HEK293 (cell line): ENCODE data around the gene KYAT1.
"Not testable (repeated sequence)": the region's sequence is repeated elsewhere in the genome, so short reads cannot be mapped to it uniquely, and the experiment has no call there.

Experiments used
- ZNF664 ChIP-seq: fragments of 450-650 bp; formaldehyde crosslinking; IDR thresholded peaks from 2 replicates; pipeline ENCODE4 v1.5.1; 2016; ENCODE audit warnings: missing biosample characterization, missing genetic modification characterization
- ZNF830 ChIP-seq: fragments of 450-650 bp; IDR thresholded peaks from 2 replicates; pipeline ENCODE4 v1.5.0; 2018; ENCODE audit warnings: missing biosample characterization, missing genetic modification characterization, low read depth, mild to moderate bottlenecking, moderate library complexity
- TF ChIP-seq, protein P1 (sequence below): fragments of 450-650 bp; formaldehyde crosslinking; IDR thresholded peaks from 2 replicates; pipeline ENCODE4 v1.5.1; 2016; ENCODE audit warnings: missing biosample characterization, missing genetic modification characterization
- TF ChIP-seq, protein P2 (sequence below): fragments of 450-650 bp; formaldehyde crosslinking; IDR thresholded peaks from 2 replicates; pipeline ENCODE4 v1.5.1; 2016; ENCODE audit warnings: missing biosample characterization, missing genetic modification characterization

DNA sequence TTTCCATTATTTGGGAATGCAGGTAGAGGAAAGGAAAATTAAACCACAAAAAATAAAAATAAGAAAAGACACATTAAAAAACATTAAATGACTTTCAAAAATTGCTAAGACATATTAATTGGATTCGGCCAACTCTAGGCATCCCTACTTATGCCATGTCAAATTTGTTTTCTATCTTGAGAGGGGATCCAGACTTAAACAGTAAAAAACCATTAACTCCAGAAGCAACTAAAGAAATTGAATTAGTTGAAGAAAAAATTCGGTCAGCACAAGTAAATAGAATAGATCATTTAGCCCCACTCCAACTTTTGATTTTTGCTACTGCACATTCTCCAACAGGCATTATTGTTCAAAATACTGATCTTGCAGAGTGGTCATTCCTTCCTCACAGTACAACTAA is 29.1 kb downstream of the KYAT1 start:
- TF ChIP-seq, protein P1, sequence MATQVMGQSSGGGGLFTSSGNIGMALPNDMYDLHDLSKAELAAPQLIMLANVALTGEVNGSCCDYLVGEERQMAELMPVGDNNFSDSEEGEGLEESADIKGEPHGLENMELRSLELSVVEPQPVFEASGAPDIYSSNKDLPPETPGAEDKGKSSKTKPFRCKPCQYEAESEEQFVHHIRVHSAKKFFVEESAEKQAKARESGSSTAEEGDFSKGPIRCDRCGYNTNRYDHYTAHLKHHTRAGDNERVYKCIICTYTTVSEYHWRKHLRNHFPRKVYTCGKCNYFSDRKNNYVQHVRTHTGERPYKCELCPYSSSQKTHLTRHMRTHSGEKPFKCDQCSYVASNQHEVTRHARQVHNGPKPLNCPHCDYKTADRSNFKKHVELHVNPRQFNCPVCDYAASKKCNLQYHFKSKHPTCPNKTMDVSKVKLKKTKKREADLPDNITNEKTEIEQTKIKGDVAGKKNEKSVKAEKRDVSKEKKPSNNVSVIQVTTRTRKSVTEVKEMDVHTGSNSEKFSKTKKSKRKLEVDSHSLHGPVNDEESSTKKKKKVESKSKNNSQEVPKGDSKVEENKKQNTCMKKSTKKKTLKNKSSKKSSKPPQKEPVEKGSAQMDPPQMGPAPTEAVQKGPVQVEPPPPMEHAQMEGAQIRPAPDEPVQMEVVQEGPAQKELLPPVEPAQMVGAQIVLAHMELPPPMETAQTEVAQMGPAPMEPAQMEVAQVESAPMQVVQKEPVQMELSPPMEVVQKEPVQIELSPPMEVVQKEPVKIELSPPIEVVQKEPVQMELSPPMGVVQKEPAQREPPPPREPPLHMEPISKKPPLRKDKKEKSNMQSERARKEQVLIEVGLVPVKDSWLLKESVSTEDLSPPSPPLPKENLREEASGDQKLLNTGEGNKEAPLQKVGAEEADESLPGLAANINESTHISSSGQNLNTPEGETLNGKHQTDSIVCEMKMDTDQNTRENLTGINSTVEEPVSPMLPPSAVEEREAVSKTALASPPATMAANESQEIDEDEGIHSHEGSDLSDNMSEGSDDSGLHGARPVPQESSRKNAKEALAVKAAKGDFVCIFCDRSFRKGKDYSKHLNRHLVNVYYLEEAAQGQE = not testable (repeated sequence)
- not testable (repeated sequence) for TF ChIP-seq ZNF830, ZNF664 (tag by site-specific recombination)
- TF ChIP-seq, protein P2, sequence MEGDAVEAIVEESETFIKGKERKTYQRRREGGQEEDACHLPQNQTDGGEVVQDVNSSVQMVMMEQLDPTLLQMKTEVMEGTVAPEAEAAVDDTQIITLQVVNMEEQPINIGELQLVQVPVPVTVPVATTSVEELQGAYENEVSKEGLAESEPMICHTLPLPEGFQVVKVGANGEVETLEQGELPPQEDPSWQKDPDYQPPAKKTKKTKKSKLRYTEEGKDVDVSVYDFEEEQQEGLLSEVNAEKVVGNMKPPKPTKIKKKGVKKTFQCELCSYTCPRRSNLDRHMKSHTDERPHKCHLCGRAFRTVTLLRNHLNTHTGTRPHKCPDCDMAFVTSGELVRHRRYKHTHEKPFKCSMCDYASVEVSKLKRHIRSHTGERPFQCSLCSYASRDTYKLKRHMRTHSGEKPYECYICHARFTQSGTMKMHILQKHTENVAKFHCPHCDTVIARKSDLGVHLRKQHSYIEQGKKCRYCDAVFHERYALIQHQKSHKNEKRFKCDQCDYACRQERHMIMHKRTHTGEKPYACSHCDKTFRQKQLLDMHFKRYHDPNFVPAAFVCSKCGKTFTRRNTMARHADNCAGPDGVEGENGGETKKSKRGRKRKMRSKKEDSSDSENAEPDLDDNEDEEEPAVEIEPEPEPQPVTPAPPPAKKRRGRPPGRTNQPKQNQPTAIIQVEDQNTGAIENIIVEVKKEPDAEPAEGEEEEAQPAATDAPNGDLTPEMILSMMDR (tag by site-specific recombination) = not testable (repeated sequence)
